ENCODE data around the gene E2F4. TPM values are rescaled to one million over a fixed set of nuclear protein-coding genes. Genes with fewer than 3 reads are reported as not detected.

The E2F4 gene
- polyA plus RNA-seq, 2 of the 4 experiments (the other 2 are of a cell fraction), result 65.1 to 66.6 TPM

GRCh38 chr16:67206129-67206837 is 14.3 kb downstream of the E2F4 start:
- peaks cover 20% of the 10 kb centered on the region for H3K4me1 ChIP-seq
- FAIRE-seq, result no peak
- no peak overlapping the region for H3K4me2 ChIP-seq
- H3K27ac ChIP-seq, result peak overlapping the region; percentile 28 to 73; a peak in 2 of 6 replicates
- H3K9me3 ChIP-seq, result no peaks in the 10 kb centered on the region
- ChIA-PET CTCF (interaction anchor here (0.6 to 10.5 kb wide), 5 partner anchors 8 to 877 kb away, joined by 3 to 105 read pairs (median 5); partner anchors contain the start of genes E2F4 and ELMO3), POLR2A (interaction anchor here (1.2 kb wide), 1 partner anchor 20 kb away, joined by 3 read pairs; the partner anchor contains the start of gene TMEM208)
- WGBS (ENCODE audit: missing lambda C conversion rate), result 90% methylated on average over 8 of the region's 8 CpGs
- DNase-seq (ENCODE audit: low read depth in 1 of 2, low spot score in 1 of 2), result no peak
- H3K4me3 ChIP-seq, result no peak overlapping the region
- no peak for TF ChIP-seq HEYL (CRISPR knock-in tag; IDR thresholded peaks at IDR 0.05)
- TF ChIP-seq TP53 (CRISPR knock-in tag; IDR thresholded peaks at IDR 0.05), result no peak
- ATAC-seq, result no peak

GRCh38 chr16:67206838-67207248 is 14.9 kb downstream of the E2F4 start:
- Histone ChIP-seq H3K27ac (peak overlapping the region; percentile 38 to 73; a peak in 3 of 6 replicates), H3K9me3 (no peaks in the 10 kb centered on the region), H3K4me3 (no peak overlapping the region), H3K4me1 (peaks cover 20% of the 10 kb centered on the region), H3K4me2 (no peak overlapping the region; the same call in 2 of the 3 replicates)
- no peak; a peak in 1 of 6 replicates for ATAC-seq
- CTCF ChIA-PET, result interaction anchor here (1.3 to 10.5 kb wide), 4 partner anchors 8 to 253 kb away, joined by 3 to 105 read pairs (median 7); partner anchors contain the start of genes E2F4 and ELMO3
- DNase-seq (ENCODE audit: low read depth in 1 of 2, low spot score in 1 of 2), result no peak
- POLR2A ChIA-PET, result interaction anchor here (0.9 to 1.4 kb wide), 3 partner anchors 10 to 20 kb away, joined by 3 to 5 read pairs (median 3); partner anchors contain the start of gene TMEM208
- TF ChIP-seq E2F6 (IDR thresholded peaks at IDR 0.05; ENCODE audit: borderline replicate concordance, low read depth) (no peak), KDM5A (IDR thresholded peaks at IDR 0.05) (no peak), BCL3 (IDR thresholded peaks at IDR 0.05) (no peak), ESRRA (IDR thresholded peaks at IDR 0.05; ENCODE audit: borderline replicate concordance, low read length) (no peak), HDAC2 (IDR thresholded peaks at IDR 0.05) (no peak), ZFP36 (IDR thresholded peaks at IDR 0.05; ENCODE audit: borderline replicate concordance, partially characterized antibody) (no peak), ELK1 (IDR thresholded peaks at IDR 0.05; ENCODE audit: low read depth, low read length) (no peak), USF2 (IDR thresholded peaks at IDR 0.05) (no peak), NFE2L2 (conservative IDR thresholded peaks at IDR 0.05; ENCODE audit: low read length) (no peak), EHMT2 (IDR thresholded peaks at IDR 0.05; ENCODE audit: low read depth) (no peak), RNF2 (IDR thresholded peaks at IDR 0.05; ENCODE audit: borderline replicate concordance, low read depth) (no peak), CTCF (IDR thresholded peaks at IDR 0.05) (no peak), PBX3 (IDR thresholded peaks at IDR 0.05) (no peak), RCOR1 (IDR thresholded peaks at IDR 0.05; ENCODE audit: low read depth, low read length) (no peak), MYC (IDR thresholded peaks at IDR 0.05; ENCODE audit: borderline replicate concordance, low read length) (no peak), CHD4 (IDR thresholded peaks at IDR 0.05; ENCODE audit: borderline replicate concordance) (no peak), JUNB (IDR thresholded peaks at IDR 0.05) (no peak), POLR2AphosphoS2 (conservative IDR thresholded peaks at IDR 0.05; ENCODE audit: low read length) (no peak)
- FAIRE-seq, result no peak
- 100% methylated on average over 3 of the region's 3 CpGs for WGBS (ENCODE audit: missing lambda C conversion rate)
